HG03521 (cell line): ENCODE measurements around the gene OR52A5.
"Not testable (repeated sequence)": the region's sequence is repeated elsewhere in the genome, so short reads cannot be mapped to it uniquely, and the experiment has no call there.

ENCODE experiments used
- ATAC-seq: cut with Tn5 transposase; IDR thresholded peaks from one replicate; pipeline ENCODE4 v1.9.1; 2021; ENCODE audit warnings: mild to moderate bottlenecking, moderate library complexity; ENCODE audit not compliant: unreplicated experiment

Gene OR52A5

GRCh38 chr11:5137996-5138395 lies at the start of gene OR52A5:
TSS of gene OR52A5 (minus strand) at chr11:5138356. CDS start at chr11:5132642, 5,714 bp downstream.
- no peak for ATAC-seq

- no peak for ATAC-seq
Measured at GRCh38 chr11:5178046-5178837, 40.1 kb upstream of the OR52A5 start.

- no peak for ATAC-seq
Measured at GRCh38 chr11:5174934-5175333, 36.8 kb upstream of the OR52A5 start.

GRCh38 chr11:5171856-5172255 lies 33.7 kb upstream of the OR52A5 start:
- ATAC-seq: no peak

- ATAC-seq: not testable (repeated sequence)
Measured at GRCh38 chr11:5165898-5166297, 27.7 kb upstream of the OR52A5 start.

GRCh38 chr11:5164807-5165206 lies 26.7 kb upstream of the OR52A5 start:
- ATAC-seq: not testable (repeated sequence)

- ATAC-seq: not testable (repeated sequence)
Measured at GRCh38 chr11:5161045-5161444, 22.9 kb upstream of the OR52A5 start.

GRCh38 chr11:5160217-5160616 lies 22.1 kb upstream of the OR52A5 start:
- not testable (repeated sequence) for ATAC-seq

GRCh38 chr11:5159806-5160205 lies 21.6 kb upstream of the OR52A5 start:
- ATAC-seq: no peak

GRCh38 chr11:5154657-5155056 lies 16.5 kb upstream of the OR52A5 start, which contains the start of gene OR52A1:
TSS of gene OR52A1 (minus strand) at chr11:5154757. CDS start at chr11:5152369, 2,388 bp downstream.
- no peak for ATAC-seq

- no peak for ATAC-seq
Measured at GRCh38 chr11:5153574-5154431, 15.6 kb upstream of the OR52A5 start.

- ATAC-seq: no peak
Measured at GRCh38 chr11:5151713-5152153, 13.6 kb upstream of the OR52A5 start.

GRCh38 chr11:5144206-5144605 lies 6.0 kb upstream of the OR52A5 start:
- ATAC-seq: not testable (repeated sequence)

- ATAC-seq: no peak
Measured at GRCh38 chr11:5137014-5137413, 1.1 kb downstream of the OR52A5 start.

- ATAC-seq: no peak
Measured at GRCh38 chr11:5136261-5136660, 1.9 kb downstream of the OR52A5 start.

GRCh38 chr11:5131584-5132335 lies 6.4 kb downstream of the OR52A5 start:
- ATAC-seq: no peak

- ATAC-seq: no peak
Measured at GRCh38 chr11:5129457-5129877, 8.7 kb downstream of the OR52A5 start.

- no peak for ATAC-seq
Measured at GRCh38 chr11:5124891-5125620, 13.1 kb downstream of the OR52A5 start.

GRCh38 chr11:5123802-5124521 lies 14.2 kb downstream of the OR52A5 start:
- peak; percentile 94 for ATAC-seq

- no peak for ATAC-seq
Measured at GRCh38 chr11:5118893-5119292, 19.3 kb downstream of the OR52A5 start.
